Peyer's patch (tissue), 4 donors: ENCODE measurements around the gene PCDHGC3.

Experiments
- CTCF ChIP-seq, 6 experiments: fragments of 450-650 bp in 4 of 6; fragments of 200-600 bp in 2 of 6; sonication (generic) in 1 of 6; IDR thresholded peaks; one replicate each; pipeline ENCODE4 v1.5.1; 2017 to 2019; ENCODE audit warnings: antibody characterized with exemption in 6 of 6, mild to moderate bottlenecking in 3 of 6, moderate library complexity in 1 of 6
- POLR2A ChIP-seq, 2 donors: fragments of 450-650 bp; IDR thresholded peaks; one replicate each; pipeline ENCODE4 v1.5.1; 2017; ENCODE audit warnings: antibody characterized with exemption in 2 of 2, mild to moderate bottlenecking in 2 of 2, moderate library complexity in 2 of 2

DNA sequence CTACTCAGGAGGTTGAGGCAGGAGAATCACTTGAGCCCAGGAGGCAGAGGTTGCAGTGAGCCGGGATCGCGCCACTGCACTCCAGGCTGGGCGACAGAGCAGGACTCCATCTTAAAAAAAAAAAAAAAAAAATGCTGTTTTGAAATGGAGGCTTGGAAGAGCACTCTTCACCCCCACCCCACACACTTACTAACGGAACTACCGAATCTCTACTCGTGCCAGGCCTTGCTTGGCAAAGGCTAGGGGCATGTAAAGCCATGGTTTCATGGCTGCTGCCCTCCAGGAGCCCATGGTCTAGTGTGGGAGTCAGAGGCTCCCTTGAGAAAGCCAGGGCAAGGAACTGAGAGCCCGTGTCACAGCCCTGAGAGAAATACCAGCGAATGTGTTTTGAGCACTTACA lies 34.4 kb downstream of the PCDHGC3 start:
- TF ChIP-seq CTCF (IDR thresholded peaks at IDR 0.05) (no peak), POLR2A (IDR thresholded peaks at IDR 0.05) (no peak)
